NB4 (cell line): ENCODE results near the gene PLOD2.

Experiments used
- MYC ChIP-seq: IDR thresholded peaks from 2 replicates; pipeline ENCODE4 v1.6.1; 2011; ENCODE audit warnings: low read depth, low read length
- POLR2A ChIP-seq: IDR thresholded peaks from 2 replicates; pipeline ENCODE4 v1.6.1; 2011; ENCODE audit warnings: mild to moderate bottlenecking; ENCODE audit not compliant: insufficient read length; ENCODE audit errors: extremely low read depth
- TF ChIP-seq, protein P1 (sequence below): IDR thresholded peaks from one replicate; pipeline ENCODE4 v1.5.1; 2012; ENCODE audit warnings: low read depth, low read length
- TF ChIP-seq, protein P2 (sequence below): IDR thresholded peaks from 2 replicates; pipeline ENCODE4 v1.6.1; 2011; ENCODE audit warnings: low read depth, low read length

DNA sequence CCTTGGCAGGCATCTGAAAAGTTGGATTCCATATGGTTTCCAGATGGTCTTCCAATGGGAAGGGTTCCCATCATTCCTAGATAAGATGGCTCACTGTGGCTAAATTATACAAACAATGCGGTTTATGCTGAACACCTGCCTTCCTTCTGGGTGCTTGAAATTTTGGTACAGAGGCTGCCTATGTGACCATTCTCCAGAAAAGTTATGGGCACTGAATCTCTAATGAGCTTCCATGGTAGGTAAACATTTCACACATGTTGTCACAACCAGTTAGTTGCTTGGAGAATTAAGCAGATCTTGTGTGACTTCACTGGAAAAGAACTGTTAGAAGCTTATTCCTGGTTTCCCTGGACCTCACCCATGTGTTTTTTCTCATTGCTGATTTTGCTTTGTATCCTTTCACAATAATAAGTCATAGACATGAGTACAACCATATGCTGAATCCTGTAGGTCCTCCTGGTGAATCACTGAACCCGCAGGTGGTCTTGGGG, 30.1 kb downstream of the PLOD2 start:
- TF ChIP-seq, protein P1, sequence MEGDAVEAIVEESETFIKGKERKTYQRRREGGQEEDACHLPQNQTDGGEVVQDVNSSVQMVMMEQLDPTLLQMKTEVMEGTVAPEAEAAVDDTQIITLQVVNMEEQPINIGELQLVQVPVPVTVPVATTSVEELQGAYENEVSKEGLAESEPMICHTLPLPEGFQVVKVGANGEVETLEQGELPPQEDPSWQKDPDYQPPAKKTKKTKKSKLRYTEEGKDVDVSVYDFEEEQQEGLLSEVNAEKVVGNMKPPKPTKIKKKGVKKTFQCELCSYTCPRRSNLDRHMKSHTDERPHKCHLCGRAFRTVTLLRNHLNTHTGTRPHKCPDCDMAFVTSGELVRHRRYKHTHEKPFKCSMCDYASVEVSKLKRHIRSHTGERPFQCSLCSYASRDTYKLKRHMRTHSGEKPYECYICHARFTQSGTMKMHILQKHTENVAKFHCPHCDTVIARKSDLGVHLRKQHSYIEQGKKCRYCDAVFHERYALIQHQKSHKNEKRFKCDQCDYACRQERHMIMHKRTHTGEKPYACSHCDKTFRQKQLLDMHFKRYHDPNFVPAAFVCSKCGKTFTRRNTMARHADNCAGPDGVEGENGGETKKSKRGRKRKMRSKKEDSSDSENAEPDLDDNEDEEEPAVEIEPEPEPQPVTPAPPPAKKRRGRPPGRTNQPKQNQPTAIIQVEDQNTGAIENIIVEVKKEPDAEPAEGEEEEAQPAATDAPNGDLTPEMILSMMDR: no peak
- TF ChIP-seq POLR2A (no peak), MYC (no peak)
- TF ChIP-seq, protein P2, sequence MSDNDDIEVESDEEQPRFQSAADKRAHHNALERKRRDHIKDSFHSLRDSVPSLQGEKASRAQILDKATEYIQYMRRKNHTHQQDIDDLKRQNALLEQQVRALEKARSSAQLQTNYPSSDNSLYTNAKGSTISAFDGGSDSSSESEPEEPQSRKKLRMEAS: no peak
